H9 (cell line): ENCODE data around the gene CLEC16A. TPM values are rescaled to one million over a fixed set of nuclear protein-coding genes. Genes with fewer than 3 reads are reported as not detected.

Experiments
- DNase-seq: peaks from one replicate; pipeline ENCODE4 v3.0.0-alpha.2; 2017
- H2AFZ ChIP-seq: one replicate; pipeline ENCODE4 v1.6.1; 2013; ENCODE audit warnings: mild to moderate bottlenecking, low read length, control low read depth, moderate library complexity
- H2AK5ac ChIP-seq: 2 replicates; pipeline ENCODE4 v1.6.1; 2013; ENCODE audit warnings: low read length, control low read depth, mixed read lengths; ENCODE audit not compliant: insufficient read length
- H2BK120ac ChIP-seq: one replicate; pipeline ENCODE4 v1.6.1; 2013; ENCODE audit warnings: low read depth, mild to moderate bottlenecking, low read length, control low read depth, inconsistent platforms; ENCODE audit not compliant: poor library complexity, severe bottlenecking
- H2BK12ac ChIP-seq: 2 replicates; pipeline ENCODE4 v1.6.1; 2013; ENCODE audit warnings: low read length, control low read depth, mixed read lengths, low read depth; ENCODE audit not compliant: insufficient read length
- H2BK15ac ChIP-seq: 2 replicates; pipeline ENCODE4 v1.6.1; 2013; ENCODE audit warnings: low read depth, low read length, control low read depth
- H2BK20ac ChIP-seq: one replicate; pipeline ENCODE4 v1.6.1; 2013; ENCODE audit warnings: low read depth, mild to moderate bottlenecking, low read length, control low read depth, inconsistent platforms; ENCODE audit not compliant: poor library complexity, severe bottlenecking
- H2BK5ac ChIP-seq: 2 replicates; pipeline ENCODE4 v1.6.1; 2013; ENCODE audit warnings: low read length, control low read depth, mixed read lengths; ENCODE audit not compliant: insufficient read length
- H3K14ac ChIP-seq: 2 replicates; pipeline ENCODE4 v1.6.1; 2013; ENCODE audit warnings: low read length, control low read depth; ENCODE audit not compliant: insufficient read depth
- H3K18ac ChIP-seq: 2 replicates; pipeline ENCODE4 v1.6.1; 2013; ENCODE audit warnings: low read depth, mild to moderate bottlenecking, mixed read lengths, low read length, control low read depth; ENCODE audit not compliant: insufficient read length
- H3K23ac ChIP-seq: 2 replicates; pipeline ENCODE4 v1.6.1; 2013; ENCODE audit warnings: low read length, control low read depth, mixed read lengths, low read depth; ENCODE audit not compliant: insufficient read length
- H3K23me2 ChIP-seq: 2 replicates; pipeline ENCODE4 v1.6.1; 2013; ENCODE audit warnings: low read depth, mild to moderate bottlenecking, mixed read lengths, low read length, control low read depth; ENCODE audit not compliant: insufficient read length, poor library complexity, severe bottlenecking
- H3K27ac ChIP-seq: 2 replicates; pipeline ENCODE4 v1.5.1; 2013; ENCODE audit warnings: low read length, control low read depth, mixed read lengths, low read depth; ENCODE audit not compliant: insufficient read length
- H3K27me3 ChIP-seq: 2 replicates; pipeline ENCODE4 v1.6.1; 2013; ENCODE audit warnings: low read length, control low read depth, inconsistent platforms; ENCODE audit not compliant: insufficient read depth
- H3K4ac ChIP-seq: 2 replicates; pipeline ENCODE4 v1.6.1; 2013; ENCODE audit warnings: low read depth, mild to moderate bottlenecking, control low read depth, inconsistent platforms, low read length, moderate library complexity
- H3K4me1 ChIP-seq: 2 replicates; pipeline ENCODE4 v1.6.1; 2013; ENCODE audit warnings: low read length, control low read depth, inconsistent platforms; ENCODE audit not compliant: insufficient read depth
- H3K4me2 ChIP-seq: 2 replicates; pipeline ENCODE4 v1.6.1; 2013; ENCODE audit warnings: low read length, control low read depth, mixed read lengths; ENCODE audit not compliant: insufficient read length, insufficient read depth
- H3K56ac ChIP-seq: 2 replicates; pipeline ENCODE4 v1.6.1; 2013; ENCODE audit warnings: low read depth, mild to moderate bottlenecking, mixed read lengths, low read length, control low read depth; ENCODE audit not compliant: insufficient read length
- H3K79me1 ChIP-seq: 2 replicates; pipeline ENCODE4 v1.6.1; 2013; ENCODE audit warnings: low read depth, mild to moderate bottlenecking, moderate library complexity, low read length, control low read depth, inconsistent platforms; ENCODE audit not compliant: insufficient read depth, poor library complexity, severe bottlenecking
- H3K79me2 ChIP-seq: 2 replicates; pipeline ENCODE4 v1.6.1; 2013; ENCODE audit warnings: low read length, control low read depth, inconsistent platforms; ENCODE audit not compliant: insufficient read depth
- H3K9ac ChIP-seq: 2 replicates; pipeline ENCODE4 v1.6.1; 2013; ENCODE audit warnings: low read length, control low read depth, mixed read lengths; ENCODE audit not compliant: insufficient read length; ENCODE audit errors: extremely low read depth
- H3K9me3 ChIP-seq: one replicate; pipeline ENCODE4 v1.6.1; 2013; ENCODE audit warnings: low read depth, low read length, inconsistent platforms; ENCODE audit not compliant: control insufficient read depth
- H3T11ph ChIP-seq: one replicate; pipeline ENCODE4 v1.6.1; 2013; ENCODE audit warnings: mild to moderate bottlenecking, low read length, control low read depth, inconsistent platforms
- H4K20me1 ChIP-seq: one replicate; pipeline ENCODE4 v1.6.1; 2013; ENCODE audit not compliant: control insufficient read depth, insufficient read length, insufficient read depth
- H4K5ac ChIP-seq: 2 replicates; pipeline ENCODE4 v1.6.1; 2013; ENCODE audit warnings: low read depth, mild to moderate bottlenecking, mixed read lengths, low read length, control low read depth; ENCODE audit not compliant: insufficient read length
- H4K8ac ChIP-seq: replicated peaks from 2 replicates; pipeline ENCODE4 v1.6.1; 2013; ENCODE audit warnings: low read length, control low read depth, mixed read lengths, low read depth; ENCODE audit not compliant: insufficient read length
- H4K91ac ChIP-seq: 2 replicates; pipeline ENCODE4 v1.6.1; 2013; ENCODE audit warnings: low read depth, mild to moderate bottlenecking, moderate library complexity, mixed read lengths, low read length, control low read depth; ENCODE audit not compliant: insufficient read length
- H3K27ac Mint-ChIP-seq, 3 experiments: 2 replicates in 2 of 3; 3 replicates in 1 of 3; pipeline ENCODE4 v1.8.0; 2020 to 2021; ENCODE audit warnings: mixed read lengths in 3 of 3, mild to moderate bottlenecking in 1 of 3, moderate library complexity in 1 of 3
- H3K27me3 Mint-ChIP-seq: 2 replicates; pipeline ENCODE4 v1.8.0; 2021; ENCODE audit warnings: low read depth, mild to moderate bottlenecking, moderate library complexity, mixed read lengths
- H3K36me3 Mint-ChIP-seq, 3 experiments: 2 replicates in 2 of 3; 3 replicates in 1 of 3; pipeline ENCODE4 v1.8.0; 2020 to 2021; ENCODE audit warnings: low read depth in 3 of 3, mixed read lengths in 3 of 3; ENCODE audit not compliant: insufficient read depth in 1 of 3
- H3K4me1 Mint-ChIP-seq, 2 experiments: 2 replicates each; pipeline ENCODE4 v1.8.0; 2020; ENCODE audit warnings: mixed read lengths in 2 of 2
- H3K4me3 Mint-ChIP-seq, 2 experiments: 2 replicates in 1 of 2; 3 replicates in 1 of 2; pipeline ENCODE4 v1.8.0; 2020 to 2021; ENCODE audit warnings: mild to moderate bottlenecking in 2 of 2, mixed read lengths in 2 of 2, moderate library complexity in 1 of 2
- H3K9me3 Mint-ChIP-seq, 2 experiments: 2 replicates in 1 of 2; 3 replicates in 1 of 2; pipeline ENCODE4 v1.8.0; 2020; ENCODE audit warnings: mild to moderate bottlenecking in 2 of 2, mixed read lengths in 2 of 2, moderate library complexity in 1 of 2
- WGBS: extraction: QIAGEN DNeasy Blood & Tissue Kit; methylation state at CpG from one replicate; pipeline ENCODE4 v1.1.7; 2013; ENCODE audit warnings: missing lambda C conversion rate, low lambda C conversion rate, mixed read lengths; ENCODE audit not compliant: insufficient read length; ENCODE audit errors: extremely low coverage; 5-methylcytosine and 5-hydroxymethylcytosine counted together
- total RNA-seq: library from RNA; stranded (reverse); gene quantifications from 2 replicates; pipeline ENCODE4 v1.2.1, GENCODE V29; 2021
- TF ChIP-seq, protein P1 (sequence below): fragments of 200-600 bp; sonication (generic); conservative IDR thresholded peaks from 3 replicates; pipeline ENCODE4 v1.8.0; 2021; ENCODE audit warnings: antibody characterized with exemption, mild to moderate bottlenecking

Gene CLEC16A
- total RNA-seq, 1 experiment from 2014 or later = 15.2 TPM

DNA sequence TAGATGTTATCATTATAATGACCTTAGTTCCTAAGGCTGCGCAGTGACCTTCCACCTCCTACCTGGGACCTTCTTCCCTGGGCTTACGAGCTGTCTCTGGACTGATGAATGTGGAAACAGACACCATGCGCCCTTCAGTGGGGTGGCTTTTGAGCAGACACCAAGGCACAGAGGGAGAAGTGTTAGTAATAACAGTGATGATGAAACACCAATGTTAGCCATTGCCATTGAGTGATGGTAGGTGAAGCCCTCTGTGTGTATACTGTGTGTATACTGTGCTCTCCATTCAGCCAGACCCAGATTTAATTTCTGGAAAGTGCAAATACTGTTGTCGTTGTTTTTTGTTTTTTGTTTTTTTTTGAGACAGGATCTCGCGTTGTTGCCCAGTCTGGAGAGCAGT, 44.5 kb downstream of the CLEC16A start:
- H3K27me3 ChIP-seq = no peaks in the 10 kb centered on the region
- H3K23ac ChIP-seq = no peak overlapping the region
- H3K18ac ChIP-seq = no peak overlapping the region
- Mint-ChIP-seq H3K4me1 (peaks cover 5 to 11% of the 10 kb centered on the region in 2 experiments), H3K4me3 (no peak overlapping the region), H3K9me3 (no peaks in the 10 kb centered on the region), H3K27me3 (no peaks in the 10 kb centered on the region), H3K36me3 (peaks cover 3 to 13% (median 4%) of the 10 kb centered on the region in 3 experiments; a peak in 5 of 7 replicates), H3K27ac (no peak overlapping the region)
- no CpG with 5 or more reads among the region's 6 CpGs for WGBS
- H3K4ac ChIP-seq = no peak overlapping the region
- H2AK5ac ChIP-seq = no peak overlapping the region
- no peak overlapping the region for H3K27ac ChIP-seq
- no peak overlapping the region for H2BK5ac ChIP-seq
- H3K14ac ChIP-seq = no peak overlapping the region
- no peak overlapping the region for H4K5ac ChIP-seq
- H3K56ac ChIP-seq = no peak overlapping the region
- H3K9me3 ChIP-seq = no peaks in the 10 kb centered on the region
- no peaks in the 10 kb centered on the region for H3K79me2 ChIP-seq
- no peak for DNase-seq
- TF ChIP-seq, protein P1, sequence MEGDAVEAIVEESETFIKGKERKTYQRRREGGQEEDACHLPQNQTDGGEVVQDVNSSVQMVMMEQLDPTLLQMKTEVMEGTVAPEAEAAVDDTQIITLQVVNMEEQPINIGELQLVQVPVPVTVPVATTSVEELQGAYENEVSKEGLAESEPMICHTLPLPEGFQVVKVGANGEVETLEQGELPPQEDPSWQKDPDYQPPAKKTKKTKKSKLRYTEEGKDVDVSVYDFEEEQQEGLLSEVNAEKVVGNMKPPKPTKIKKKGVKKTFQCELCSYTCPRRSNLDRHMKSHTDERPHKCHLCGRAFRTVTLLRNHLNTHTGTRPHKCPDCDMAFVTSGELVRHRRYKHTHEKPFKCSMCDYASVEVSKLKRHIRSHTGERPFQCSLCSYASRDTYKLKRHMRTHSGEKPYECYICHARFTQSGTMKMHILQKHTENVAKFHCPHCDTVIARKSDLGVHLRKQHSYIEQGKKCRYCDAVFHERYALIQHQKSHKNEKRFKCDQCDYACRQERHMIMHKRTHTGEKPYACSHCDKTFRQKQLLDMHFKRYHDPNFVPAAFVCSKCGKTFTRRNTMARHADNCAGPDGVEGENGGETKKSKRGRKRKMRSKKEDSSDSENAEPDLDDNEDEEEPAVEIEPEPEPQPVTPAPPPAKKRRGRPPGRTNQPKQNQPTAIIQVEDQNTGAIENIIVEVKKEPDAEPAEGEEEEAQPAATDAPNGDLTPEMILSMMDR = no peak
- no peaks in the 10 kb centered on the region for H3K79me1 ChIP-seq
- no peak overlapping the region for H3K9ac ChIP-seq
- H2BK12ac ChIP-seq = no peak overlapping the region
- no peak overlapping the region for H2BK15ac ChIP-seq
- H2AFZ ChIP-seq = no peak overlapping the region
- no peaks in the 10 kb centered on the region for H4K20me1 ChIP-seq
- no peak overlapping the region for H2BK20ac ChIP-seq
- no peak overlapping the region for H4K91ac ChIP-seq
- H2BK120ac ChIP-seq = no peak overlapping the region
- no peaks in the 10 kb centered on the region for H3K23me2 ChIP-seq
- H4K8ac ChIP-seq = no peak overlapping the region
- H3K4me2 ChIP-seq = no peak overlapping the region
- no peak overlapping the region for H3T11ph ChIP-seq
- no peaks in the 10 kb centered on the region for H3K4me1 ChIP-seq
